ENCODE data around the gene MBP. TPM values are rescaled to one million over a fixed set of nuclear protein-coding genes. Genes with fewer than 3 reads are reported as not detected.

Gene MBP
- total and polyA plus RNA-seq, 2 experiments from 2014 or later = 18.4 to 22.9 TPM

DNA sequence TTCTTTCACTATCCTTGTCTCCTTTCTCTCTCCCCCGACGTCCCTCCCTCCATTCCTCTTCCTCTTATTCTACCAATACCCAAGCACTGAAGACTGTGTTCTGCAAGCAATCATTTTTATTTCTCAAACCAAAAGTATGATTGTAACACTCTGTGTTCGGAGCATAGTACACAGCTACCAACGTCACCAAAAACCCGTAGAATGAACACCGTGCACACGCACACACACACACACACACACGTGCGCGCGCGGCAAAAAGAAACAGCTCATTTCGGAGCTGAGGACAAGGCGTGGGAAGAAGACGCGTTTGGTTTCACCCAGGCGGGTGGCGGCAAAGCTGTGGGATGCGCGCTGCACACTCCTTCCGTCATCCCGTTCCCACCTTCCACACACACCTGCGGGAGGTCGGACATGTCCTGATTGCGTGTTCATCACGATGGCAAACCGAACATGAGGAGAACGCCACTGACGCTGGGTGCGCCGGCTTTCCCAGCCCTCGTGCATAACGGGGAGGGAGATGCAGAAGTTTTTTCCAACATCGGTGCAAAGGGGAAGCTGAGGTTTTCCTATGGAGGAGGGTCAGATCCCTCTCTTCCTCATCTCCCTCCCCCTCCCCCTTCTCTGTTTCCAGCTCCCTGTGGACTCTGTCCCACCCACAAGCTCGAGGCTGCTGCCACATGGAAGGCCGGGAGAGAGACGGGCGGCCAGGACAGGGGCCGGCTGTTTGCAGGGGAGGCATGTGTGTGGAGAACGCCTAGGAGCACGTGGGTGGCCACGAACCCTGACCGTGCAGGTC is 20.4 kb downstream of the MBP start:
- Mint-ChIP-seq H3K36me3 (ENCODE audit: low read depth) (peaks cover 6% of the 10 kb centered on the region; the same call in 2 of the 3 replicates), H3K4me1 (peaks cover 59% of the 10 kb centered on the region), H3K27me3 (ENCODE audit: insufficient read depth, low read depth, poor library complexity) (peaks cover 4% of the 10 kb centered on the region), H3K9me3 (no peaks in the 10 kb centered on the region), H3K4me3 (no peak overlapping the region), H3K27ac (no peak overlapping the region)
- ATAC-seq = peak; percentile 19; the same call in 1 of the 3 replicates
- TF ChIP-seq CREB1 (CRISPR knock-in tag; IDR thresholded peaks at IDR 0.05; ENCODE audit: low read depth) = no peak
- no peak for TF ChIP-seq JUNB (IDR thresholded peaks at IDR 0.05; ENCODE audit: unreplicated experiment)
- TF ChIP-seq NANOG (IDR thresholded peaks at IDR 0.05; ENCODE audit: borderline replicate concordance) = no peak
- no peak for TF ChIP-seq ZNF331 (CRISPR knock-in tag; IDR thresholded peaks at IDR 0.05; ENCODE audit: low read depth)
- no peak overlapping the region for H3K4me2 ChIP-seq
- no peaks in the 10 kb centered on the region for H3K9me2 ChIP-seq (ENCODE audit: insufficient read depth)
- no peak overlapping the region for H2AFZ ChIP-seq
- no peaks in the 10 kb centered on the region for H3F3A ChIP-seq (replicated peaks; ENCODE audit: low read depth)
- H4K20me1 ChIP-seq (replicated peaks; ENCODE audit: insufficient read depth) = no peaks in the 10 kb centered on the region; the same call in 1 of the 2 replicates
- peaks cover 17% of the 10 kb centered on the region for H3K4me1 ChIP-seq (ENCODE audit: insufficient read depth)
- H3K79me2 ChIP-seq (replicated peaks; ENCODE audit: insufficient read depth) = peaks cover 7% of the 10 kb centered on the region; the same call in 1 of the 2 replicates
- H3K4me3 ChIP-seq = no peak overlapping the region
- DNase-seq (ENCODE audit: low spot score) = peak; percentile 29
- no peaks in the 10 kb centered on the region for H3K27me3 ChIP-seq (ENCODE audit: insufficient read depth)
- H3K36me3 ChIP-seq (ENCODE audit: insufficient read depth) = no peaks in the 10 kb centered on the region
- no peak overlapping the region for H3K27ac ChIP-seq (ENCODE audit: low read depth)

DNA sequence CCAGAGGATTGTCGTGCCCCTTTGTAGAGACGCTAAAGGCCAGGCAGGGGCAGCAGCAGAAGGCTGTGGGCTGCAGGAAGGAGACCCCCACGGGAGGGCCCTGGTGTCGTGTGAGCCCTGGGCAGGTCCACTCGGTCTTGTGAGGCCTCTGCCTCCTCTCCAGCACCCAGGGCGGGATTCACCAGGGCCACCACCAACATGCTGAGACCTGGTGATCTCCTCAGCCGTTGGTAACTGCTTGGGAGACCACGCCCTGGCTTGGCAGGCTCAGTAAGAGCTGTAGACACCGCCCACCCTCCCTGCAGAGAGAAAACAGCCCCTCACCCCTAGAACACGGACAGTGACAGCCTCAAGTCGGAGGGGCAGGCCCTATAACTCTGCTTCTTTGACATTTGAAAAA is 21.1 kb downstream of the MBP start:
- H3K9me3 Mint-ChIP-seq = no peaks in the 10 kb centered on the region
- peaks cover 59% of the 10 kb centered on the region for H3K4me1 Mint-ChIP-seq
- H3K27me3 Mint-ChIP-seq (ENCODE audit: insufficient read depth, low read depth, poor library complexity) = peaks cover 4% of the 10 kb centered on the region
- Histone ChIP-seq H3K27ac (ENCODE audit: low read depth) (no peak overlapping the region), H4K20me1 (replicated peaks; ENCODE audit: insufficient read depth) (no peaks in the 10 kb centered on the region; the same call in 1 of the 2 replicates), H3K36me3 (ENCODE audit: insufficient read depth) (no peaks in the 10 kb centered on the region), H3K27me3 (ENCODE audit: insufficient read depth) (no peaks in the 10 kb centered on the region), H3K4me2 (no peak overlapping the region), H3F3A (replicated peaks; ENCODE audit: low read depth) (no peaks in the 10 kb centered on the region), H3K9me2 (ENCODE audit: insufficient read depth) (no peaks in the 10 kb centered on the region), H2AFZ (no peak overlapping the region), H3K4me3 (no peak overlapping the region), H3K4me1 (ENCODE audit: insufficient read depth) (peaks cover 14% of the 10 kb centered on the region), H3K79me2 (replicated peaks; ENCODE audit: insufficient read depth) (peaks cover 7% of the 10 kb centered on the region; the same call in 1 of the 2 replicates)
- no peak overlapping the region for H3K27ac Mint-ChIP-seq
- DNase-seq (ENCODE audit: low spot score) (no peak), ATAC-seq (no peak)
- no peak overlapping the region for H3K4me3 Mint-ChIP-seq
- H3K36me3 Mint-ChIP-seq (ENCODE audit: low read depth) = peaks cover 5% of the 10 kb centered on the region; the same call in 2 of the 3 replicates
- TF ChIP-seq STAT1 (IDR thresholded peaks at IDR 0.05; ENCODE audit: unreplicated experiment) (no peak), EZH2phosphoT487 (IDR thresholded peaks at IDR 0.05; ENCODE audit: unreplicated experiment) (no peak), JUNB (IDR thresholded peaks at IDR 0.05; ENCODE audit: unreplicated experiment) (no peak), ZNF114 (CRISPR knock-in tag; IDR thresholded peaks at IDR 0.05) (no peak), CREB1 (CRISPR knock-in tag; IDR thresholded peaks at IDR 0.05; ENCODE audit: low read depth) (no peak), EZH2 (IDR thresholded peaks at IDR 0.05; ENCODE audit: low read depth, unreplicated experiment) (no peak), ZNF331 (CRISPR knock-in tag; IDR thresholded peaks at IDR 0.05; ENCODE audit: low read depth) (no peak)
- TF ChIP-seq, protein P1, sequence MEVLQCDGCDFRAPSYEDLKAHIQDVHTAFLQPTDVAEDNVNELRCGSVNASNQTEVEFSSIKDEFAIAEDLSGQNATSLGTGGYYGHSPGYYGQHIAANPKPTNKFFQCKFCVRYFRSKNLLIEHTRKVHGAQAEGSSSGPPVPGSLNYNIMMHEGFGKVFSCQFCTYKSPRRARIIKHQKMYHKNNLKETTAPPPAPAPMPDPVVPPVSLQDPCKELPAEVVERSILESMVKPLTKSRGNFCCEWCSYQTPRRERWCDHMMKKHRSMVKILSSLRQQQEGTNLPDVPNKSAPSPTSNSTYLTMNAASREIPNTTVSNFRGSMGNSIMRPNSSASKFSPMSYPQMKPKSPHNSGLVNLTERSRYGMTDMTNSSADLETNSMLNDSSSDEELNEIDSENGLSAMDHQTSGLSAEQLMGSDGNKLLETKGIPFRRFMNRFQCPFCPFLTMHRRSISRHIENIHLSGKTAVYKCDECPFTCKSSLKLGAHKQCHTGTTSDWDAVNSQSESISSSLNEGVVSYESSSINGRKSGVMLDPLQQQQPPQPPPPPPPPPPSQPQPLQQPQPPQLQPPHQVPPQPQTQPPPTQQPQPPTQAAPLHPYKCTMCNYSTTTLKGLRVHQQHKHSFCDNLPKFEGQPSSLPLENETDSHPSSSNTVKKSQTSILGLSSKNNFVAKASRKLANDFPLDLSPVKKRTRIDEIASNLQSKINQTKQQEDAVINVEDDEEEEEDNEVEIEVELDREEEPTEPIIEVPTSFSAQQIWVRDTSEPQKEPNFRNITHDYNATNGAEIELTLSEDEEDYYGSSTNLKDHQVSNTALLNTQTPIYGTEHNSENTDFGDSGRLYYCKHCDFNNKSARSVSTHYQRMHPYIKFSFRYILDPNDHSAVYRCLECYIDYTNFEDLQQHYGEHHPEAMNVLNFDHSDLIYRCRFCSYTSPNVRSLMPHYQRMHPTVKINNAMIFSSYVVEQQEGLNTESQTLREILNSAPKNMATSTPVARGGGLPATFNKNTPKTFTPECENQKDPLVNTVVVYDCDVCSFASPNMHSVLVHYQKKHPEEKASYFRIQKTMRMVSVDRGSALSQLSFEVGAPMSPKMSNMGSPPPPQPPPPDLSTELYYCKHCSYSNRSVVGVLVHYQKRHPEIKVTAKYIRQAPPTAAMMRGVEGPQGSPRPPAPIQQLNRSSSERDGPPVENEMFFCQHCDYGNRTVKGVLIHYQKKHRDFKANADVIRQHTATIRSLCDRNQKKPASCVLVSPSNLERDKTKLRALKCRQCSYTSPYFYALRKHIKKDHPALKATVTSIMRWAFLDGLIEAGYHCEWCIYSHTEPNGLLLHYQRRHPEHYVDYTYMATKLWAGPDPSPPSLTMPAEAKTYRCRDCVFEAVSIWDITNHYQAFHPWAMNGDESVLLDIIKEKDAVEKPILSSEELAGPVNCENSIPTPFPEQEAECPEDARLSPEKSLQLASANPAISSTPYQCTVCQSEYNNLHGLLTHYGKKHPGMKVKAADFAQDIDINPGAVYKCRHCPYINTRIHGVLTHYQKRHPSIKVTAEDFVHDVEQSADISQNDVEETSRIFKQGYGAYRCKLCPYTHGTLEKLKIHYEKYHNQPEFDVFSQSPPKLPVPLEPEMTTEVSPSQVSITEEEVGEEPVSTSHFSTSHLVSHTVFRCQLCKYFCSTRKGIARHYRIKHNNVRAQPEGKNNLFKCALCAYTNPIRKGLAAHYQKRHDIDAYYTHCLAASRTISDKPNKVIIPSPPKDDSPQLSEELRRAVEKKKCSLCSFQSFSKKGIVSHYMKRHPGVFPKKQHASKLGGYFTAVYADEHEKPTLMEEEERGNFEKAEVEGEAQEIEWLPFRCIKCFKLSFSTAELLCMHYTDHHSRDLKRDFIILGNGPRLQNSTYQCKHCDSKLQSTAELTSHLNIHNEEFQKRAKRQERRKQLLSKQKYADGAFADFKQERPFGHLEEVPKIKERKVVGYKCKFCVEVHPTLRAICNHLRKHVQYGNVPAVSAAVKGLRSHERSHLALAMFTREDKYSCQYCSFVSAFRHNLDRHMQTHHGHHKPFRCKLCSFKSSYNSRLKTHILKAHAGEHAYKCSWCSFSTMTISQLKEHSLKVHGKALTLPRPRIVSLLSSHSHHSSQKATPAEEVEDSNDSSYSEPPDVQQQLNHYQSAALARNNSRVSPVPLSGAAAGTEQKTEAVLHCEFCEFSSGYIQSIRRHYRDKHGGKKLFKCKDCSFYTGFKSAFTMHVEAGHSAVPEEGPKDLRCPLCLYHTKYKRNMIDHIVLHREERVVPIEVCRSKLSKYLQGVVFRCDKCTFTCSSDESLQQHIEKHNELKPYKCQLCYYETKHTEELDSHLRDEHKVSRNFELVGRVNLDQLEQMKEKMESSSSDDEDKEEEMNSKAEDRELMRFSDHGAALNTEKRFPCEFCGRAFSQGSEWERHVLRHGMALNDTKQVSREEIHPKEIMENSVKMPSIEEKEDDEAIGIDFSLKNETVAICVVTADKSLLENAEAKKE (CRISPR knock-in tag; IDR thresholded peaks at IDR 0.05) = no peak
- TF ChIP-seq, protein P2, sequence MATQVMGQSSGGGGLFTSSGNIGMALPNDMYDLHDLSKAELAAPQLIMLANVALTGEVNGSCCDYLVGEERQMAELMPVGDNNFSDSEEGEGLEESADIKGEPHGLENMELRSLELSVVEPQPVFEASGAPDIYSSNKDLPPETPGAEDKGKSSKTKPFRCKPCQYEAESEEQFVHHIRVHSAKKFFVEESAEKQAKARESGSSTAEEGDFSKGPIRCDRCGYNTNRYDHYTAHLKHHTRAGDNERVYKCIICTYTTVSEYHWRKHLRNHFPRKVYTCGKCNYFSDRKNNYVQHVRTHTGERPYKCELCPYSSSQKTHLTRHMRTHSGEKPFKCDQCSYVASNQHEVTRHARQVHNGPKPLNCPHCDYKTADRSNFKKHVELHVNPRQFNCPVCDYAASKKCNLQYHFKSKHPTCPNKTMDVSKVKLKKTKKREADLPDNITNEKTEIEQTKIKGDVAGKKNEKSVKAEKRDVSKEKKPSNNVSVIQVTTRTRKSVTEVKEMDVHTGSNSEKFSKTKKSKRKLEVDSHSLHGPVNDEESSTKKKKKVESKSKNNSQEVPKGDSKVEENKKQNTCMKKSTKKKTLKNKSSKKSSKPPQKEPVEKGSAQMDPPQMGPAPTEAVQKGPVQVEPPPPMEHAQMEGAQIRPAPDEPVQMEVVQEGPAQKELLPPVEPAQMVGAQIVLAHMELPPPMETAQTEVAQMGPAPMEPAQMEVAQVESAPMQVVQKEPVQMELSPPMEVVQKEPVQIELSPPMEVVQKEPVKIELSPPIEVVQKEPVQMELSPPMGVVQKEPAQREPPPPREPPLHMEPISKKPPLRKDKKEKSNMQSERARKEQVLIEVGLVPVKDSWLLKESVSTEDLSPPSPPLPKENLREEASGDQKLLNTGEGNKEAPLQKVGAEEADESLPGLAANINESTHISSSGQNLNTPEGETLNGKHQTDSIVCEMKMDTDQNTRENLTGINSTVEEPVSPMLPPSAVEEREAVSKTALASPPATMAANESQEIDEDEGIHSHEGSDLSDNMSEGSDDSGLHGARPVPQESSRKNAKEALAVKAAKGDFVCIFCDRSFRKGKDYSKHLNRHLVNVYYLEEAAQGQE (IDR thresholded peaks at IDR 0.05; ENCODE audit: unreplicated experiment) = no peak

Measured in GM23338 (cell line).